Fibroblast of lung (primary cell): Measurements from ENCODE around the gene CYP2A7.

Experiments used
- CTCF ChIP-seq, 2 donors: IDR thresholded peaks in 1 of 2; conservative IDR thresholded peaks in 1 of 2; 1 replicate in 1 of 2; 2 replicates in 1 of 2; pipeline ENCODE4 v1.5.1; 2011 to 2012; ENCODE audit warnings: low read length in 2 of 2, control low read depth in 1 of 2, inconsistent platforms in 1 of 2, low read depth in 1 of 2, mild to moderate bottlenecking in 1 of 2
- EZH2 ChIP-seq: IDR thresholded peaks from 2 replicates; pipeline ENCODE4 v1.5.1; 2012; ENCODE audit warnings: low read length, control low read depth, mild to moderate bottlenecking; ENCODE audit errors: missing control alignments

- no peak for TF ChIP-seq EZH2
- TF ChIP-seq CTCF (conservative IDR thresholded peaks at IDR 0.05 in 1 of 2, IDR thresholded peaks at IDR 0.05 in 1 of 2; ENCODE audit: low read depth in 1 of 2, low read length in 2 of 2), result no peak
Measured at GRCh38 chr19:40872209-40872608, 9.8 kb downstream of the CYP2A7 start.
